NCI-H2227 (cell line): Measurements from ENCODE around the gene POU2AF2.
A peak's percentile ranks its signal among the peaks of the same experiment; 100 is the strongest.
"Not testable (repeated sequence)": the region's sequence is repeated elsewhere in the genome, so short reads cannot be mapped to it uniquely, and the experiment has no call there.

Experiments
- DNase-seq: peaks from one replicate; lab custom pipeline; 2025; ENCODE audit not compliant: unreplicated experiment; lab: John Stamatoyannopoulos, UW

Gene POU2AF2

DNA sequence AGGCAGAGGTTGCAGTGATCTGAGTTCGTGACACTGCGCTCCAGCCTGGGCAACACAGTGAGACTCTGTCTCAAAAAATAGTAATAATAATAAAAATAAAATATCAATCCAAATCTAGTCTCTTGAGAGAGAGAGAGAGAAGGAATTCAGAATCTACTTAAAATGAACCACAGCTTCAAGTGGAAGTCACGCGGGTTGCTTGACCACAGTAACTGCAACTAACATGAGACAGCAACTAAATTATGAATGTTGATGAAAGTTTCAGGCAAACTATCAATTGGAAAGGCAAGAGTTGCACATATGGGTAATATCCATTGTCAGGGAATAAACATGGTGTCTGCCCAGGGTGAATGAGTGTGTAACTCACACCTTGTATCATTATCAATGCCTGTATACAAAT is 12.5 kb downstream of the POU2AF2 start:
- DNase-seq = no peak

DNA sequence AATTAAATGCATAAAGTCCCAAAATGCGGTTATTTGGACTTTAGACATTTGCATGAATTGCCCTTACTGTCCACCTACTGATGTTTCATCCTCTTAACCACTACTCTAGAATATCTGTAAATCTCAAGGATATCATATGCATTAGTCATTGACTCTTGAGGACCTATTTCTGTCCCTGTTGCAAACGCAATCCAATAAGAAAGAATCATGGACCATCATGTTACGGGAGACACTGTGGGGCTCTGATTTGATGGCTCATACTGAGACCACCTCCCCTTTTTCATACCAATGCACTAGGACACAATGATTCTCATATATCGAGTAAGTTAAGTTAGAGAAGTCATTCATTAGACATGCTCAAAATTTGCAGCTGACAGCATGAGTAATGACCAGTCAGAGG is 14.4 kb downstream of the POU2AF2 start:
- DNase-seq = no peak

DNA sequence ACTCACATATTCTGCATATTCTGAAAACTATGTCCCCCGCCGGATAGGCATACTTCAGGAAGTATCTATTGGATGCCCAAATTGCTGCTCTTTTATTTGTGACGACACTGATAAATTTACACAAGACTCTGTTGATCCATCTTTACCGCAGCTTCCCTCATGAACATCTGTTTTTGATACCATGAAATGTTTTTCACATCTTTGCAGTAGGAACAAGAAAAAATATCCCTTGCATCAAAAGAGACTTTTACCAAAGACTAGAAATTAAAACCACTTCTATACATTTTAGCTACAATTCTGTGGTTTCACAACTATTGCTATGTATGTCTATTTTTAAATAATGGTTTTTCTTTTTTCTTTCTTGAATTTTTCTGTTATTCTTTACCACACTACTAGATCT is 15.3 kb downstream of the POU2AF2 start:
- no peak for DNase-seq

DNA sequence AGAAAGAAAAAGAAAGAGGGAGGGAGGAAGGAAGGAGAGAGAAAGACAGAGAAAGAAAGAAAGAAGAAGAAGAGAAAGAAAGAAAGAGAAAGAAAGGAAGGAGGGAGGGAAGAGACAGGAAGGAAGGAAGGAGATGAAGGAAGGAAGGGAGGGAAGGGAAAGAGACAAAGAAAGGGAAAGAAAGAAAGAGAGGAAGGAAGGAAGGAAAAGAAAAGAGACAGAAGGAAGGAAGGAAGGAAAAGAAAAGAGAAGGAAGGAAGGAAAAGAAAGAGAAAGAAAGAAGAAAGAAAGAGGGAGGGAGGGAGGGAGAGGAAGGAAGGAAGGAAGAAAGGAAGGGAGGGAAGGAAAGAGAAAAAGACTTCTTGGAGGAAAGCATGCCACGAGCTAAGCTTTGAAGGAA is 19.1 kb downstream of the POU2AF2 start:
- DNase-seq = no peak

DNA sequence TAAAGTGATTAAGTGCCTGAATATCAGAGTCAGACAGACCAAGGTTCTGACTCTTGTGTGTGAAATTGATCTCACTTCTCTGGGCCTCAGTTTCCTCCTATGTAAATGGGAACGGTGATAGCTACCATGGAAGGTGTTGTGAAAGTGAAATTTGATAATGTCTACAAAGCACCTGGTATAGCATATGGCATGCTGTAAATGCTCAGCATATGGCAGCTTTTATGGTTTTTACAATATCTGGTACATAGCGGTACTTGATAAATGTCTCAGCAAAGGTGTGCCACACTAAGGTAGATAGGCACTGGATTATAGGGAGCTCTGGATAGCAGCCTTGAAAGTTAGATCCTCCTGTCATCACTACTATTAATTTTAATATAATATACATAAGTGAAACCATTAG is 19.9 kb downstream of the POU2AF2 start:
- no peak for DNase-seq

DNA sequence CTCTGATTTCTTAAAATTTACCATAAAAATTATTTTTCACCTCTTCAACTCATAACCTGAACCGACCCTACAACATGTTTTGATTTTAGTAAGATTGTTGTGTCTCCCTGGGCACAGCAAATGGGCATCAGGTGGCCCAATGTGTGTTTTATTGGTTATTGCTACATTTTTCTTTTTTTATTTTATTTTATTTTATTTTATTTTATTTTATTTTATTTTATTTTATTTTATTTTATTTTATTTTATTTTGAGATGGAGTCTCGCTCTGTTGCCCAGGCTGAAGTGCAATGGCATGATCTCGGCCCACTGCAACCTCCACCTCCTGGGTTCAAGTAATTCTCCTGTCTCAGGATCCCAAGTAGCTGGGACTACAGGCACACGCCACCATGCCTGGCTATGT is 22.8 kb downstream of the POU2AF2 start:
- not testable (repeated sequence) for DNase-seq

DNA sequence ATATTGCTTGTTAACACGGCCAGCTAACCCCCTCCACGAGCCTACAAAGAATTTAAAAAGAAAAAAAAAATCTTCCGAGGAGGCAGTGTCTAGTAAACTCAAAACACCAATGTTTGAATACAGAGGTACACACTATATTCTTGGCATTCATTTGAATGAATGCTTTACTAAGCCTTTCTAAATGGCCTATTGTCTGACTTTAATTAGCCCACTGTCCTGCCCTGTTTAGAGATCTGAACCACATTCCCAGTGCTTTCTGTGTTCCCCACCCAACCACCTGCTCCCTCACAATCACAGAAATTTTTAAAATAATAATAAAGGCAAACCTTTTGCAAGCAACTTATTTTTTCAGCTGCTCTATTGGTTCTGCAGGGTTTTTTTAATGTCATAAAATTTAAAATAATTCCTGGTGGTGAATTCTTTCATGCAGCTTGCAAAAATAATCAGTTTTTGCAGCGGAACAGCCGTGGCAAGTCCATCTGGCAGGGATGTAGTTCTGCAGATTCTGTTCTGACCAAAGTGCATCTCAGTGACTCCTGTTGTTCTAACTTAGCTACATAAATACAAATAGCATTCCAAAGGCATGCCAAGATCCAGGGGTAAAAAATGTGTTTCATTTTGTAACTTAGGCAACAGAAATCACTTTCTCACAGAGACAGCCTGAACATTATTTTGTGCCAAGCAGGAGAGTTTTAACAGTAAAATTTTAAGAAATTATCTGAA is 23.8 kb downstream of the POU2AF2 start:
- DNase-seq = no peak

DNA sequence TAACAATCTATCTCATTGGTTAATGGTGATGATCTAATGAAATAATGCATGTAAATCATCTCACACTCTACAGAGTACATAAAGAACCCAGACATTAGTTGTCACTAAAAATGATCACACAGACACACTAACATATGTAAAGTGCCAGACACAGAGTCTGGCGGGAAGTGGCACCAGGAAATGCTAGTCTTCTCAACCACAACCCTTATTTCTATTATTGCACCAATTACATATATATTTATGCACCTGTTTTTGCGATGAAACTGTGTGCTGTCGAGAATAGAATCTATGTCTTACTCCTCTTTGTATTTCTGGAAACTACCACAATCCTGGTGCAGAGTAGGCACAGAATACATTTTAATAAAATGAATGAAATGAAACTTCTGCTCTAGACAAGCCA is 26.9 kb downstream of the POU2AF2 start:
- DNase-seq = no peak

DNA sequence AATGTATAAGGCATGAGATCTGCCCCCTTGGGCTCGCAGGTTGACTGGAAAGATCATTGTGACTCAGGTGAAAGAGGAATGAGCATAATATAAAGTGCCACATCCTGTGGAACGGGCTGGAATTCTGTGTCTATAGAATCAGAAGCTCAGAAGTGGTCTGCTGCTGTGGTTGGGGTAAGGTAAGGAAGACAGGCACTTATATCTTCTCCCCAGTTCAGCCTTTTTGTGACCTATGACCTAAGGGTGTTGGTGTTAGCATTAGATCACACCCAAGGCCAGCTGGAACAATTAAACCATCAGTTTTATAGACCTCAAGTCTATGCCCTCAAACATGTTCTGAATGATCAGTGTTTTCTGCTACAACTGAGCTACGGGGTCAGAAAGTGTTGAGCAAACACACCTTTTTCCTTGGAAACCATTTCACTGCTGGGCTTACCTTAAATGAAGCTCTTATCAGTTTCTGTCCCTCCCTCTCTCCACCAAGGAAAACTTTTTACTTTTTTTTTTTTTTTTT is 37.1 kb downstream of the POU2AF2 start:
- no peak for DNase-seq

DNA sequence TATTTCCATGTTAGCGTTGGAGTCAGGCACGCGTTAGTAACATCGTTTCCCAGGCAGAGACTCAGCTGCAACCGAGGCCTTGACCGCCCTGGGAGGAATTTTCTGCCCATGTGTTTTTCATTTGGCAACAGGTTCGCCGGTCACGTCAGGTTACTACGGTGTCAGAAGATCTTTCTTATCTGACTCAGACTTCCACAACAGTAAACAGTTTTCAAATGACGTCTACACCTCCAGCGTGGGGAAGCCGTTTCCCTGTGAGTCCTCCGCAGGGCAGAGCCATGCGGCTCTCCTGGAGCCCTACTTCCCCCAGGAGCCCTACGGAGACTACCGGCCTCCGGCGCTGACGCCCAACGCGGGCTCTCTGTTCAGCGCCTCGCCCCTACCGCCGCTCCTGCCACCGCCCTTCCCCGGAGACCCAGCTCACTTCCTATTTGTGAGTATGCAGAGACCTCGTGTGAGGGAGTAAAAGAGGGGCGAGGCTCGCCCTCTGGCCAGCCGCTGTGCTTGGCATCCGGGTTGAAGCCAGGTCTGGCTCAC is 38.5 kb downstream of the POU2AF2 start:
- DNase-seq = no peak

DNA sequence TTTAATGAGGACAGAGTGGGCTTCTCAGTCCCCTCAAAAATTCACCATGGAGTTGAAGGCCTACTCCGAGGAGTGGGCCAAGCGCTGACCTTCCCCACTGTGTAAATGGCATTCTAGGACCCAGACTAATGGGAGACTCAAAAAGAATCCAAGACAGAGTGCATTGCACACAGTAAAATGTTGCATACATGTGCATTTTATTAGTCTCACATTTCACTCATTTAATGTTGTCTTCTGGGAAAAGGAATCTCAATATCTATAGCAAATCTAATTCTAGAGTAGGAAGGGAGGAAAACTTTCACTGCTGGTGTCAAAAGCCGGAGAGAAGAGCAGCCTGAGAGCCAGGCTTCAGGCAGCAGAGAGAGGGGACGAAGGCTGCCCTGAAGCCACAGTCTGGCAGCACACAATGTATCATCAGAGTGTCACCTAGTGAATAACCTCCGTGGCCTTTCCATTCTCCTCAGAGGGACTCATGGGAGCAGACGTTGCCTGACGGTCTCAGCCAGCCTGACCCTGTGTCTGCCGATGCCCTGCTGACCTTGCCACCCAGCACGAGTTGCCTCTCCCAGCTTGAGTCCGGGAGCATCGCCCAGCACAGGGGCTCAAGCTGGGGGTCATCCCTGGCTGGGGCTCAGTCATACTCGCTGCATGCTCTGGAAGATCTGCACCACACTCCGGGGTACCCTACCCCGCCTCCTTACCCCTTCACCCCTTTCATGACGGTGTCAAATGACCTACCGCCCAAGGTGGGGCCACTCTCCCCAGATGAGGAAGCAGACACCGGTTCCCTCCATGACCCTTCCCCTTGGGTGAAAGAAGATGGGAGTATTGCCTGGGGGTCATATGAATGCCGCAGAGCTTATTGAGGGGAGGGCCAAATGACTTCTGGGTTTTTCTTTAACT is 39.9 kb downstream of the POU2AF2 start:
- DNase-seq = no peak

DNA sequence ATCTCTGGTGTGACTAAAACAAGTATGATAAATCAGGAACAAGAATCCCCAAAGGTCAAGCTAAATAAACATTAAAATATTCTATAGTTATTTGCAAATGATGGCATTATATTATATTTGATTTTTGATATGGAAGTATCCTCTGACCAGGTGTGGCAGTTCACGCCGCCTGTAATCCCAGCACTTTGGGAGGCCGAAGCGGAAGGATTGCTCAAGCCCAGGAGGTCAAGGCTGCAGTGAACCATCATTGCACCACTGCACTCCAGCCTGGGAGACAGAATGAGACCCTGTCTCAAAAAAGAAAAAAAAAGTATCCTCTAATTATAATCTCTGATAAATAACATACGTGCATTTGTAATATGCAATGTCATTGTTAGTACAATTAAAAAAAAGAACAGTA is 46.2 kb downstream of the POU2AF2 start:
- DNase-seq = no peak

DNA sequence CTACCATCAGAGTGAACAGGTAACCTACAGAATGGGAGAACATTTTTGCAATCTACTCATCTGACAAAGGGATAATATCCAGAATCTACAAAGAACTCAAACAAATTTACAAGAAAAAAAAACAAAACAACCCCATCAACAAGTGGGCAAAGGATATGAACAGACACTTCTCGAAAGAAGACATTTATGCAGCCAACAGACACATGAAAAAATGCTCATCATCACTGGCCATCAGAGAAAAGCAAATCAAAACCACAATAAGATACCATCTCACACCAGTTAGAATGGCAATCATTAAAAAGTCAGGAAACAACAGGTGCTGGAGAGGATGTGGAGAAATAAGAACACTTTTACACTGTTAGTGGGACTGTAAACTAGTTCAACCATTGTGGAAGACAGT is 46.9 kb downstream of the POU2AF2 start:
- DNase-seq = not testable (repeated sequence)

DNA sequence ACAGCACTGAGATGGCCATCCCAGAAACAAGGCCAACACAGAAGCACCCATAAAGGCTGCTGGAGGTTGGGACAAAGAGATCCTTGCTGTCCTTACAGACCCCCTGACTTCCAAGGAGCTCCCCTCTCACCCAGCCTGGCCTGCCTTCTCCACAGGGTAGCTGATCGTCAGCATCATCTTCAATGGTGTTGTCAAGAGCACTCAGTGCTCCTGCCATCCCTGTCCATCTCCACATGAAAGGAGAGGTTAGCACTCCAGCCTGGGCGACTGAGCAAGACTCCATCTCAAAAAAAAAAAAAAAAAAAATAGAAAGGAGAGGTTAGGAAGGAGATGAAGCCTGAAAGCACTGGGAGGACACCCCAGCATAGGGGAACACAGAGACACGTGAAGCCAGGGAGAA is 50.7 kb downstream of the POU2AF2 start:
- DNase-seq = no peak

DNA sequence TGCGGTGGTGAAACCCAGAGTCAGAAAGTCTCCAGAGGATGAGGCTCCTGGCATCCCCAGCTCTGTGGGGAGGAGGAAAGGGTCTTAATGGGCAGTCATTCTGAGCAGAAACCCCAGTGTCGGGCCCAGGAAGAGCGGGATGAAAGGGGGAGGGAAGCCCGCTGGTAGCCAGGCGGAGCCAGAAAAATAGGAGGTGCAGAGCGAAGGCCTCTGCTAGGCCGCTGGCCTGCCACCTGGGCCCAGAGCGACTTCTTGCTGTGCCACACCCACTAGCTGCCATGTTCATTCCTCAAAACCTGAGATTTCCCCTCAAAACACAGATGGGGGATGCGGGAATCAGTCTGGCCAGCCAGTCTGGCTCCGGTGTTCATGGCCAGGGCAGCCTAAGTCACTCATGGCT is 52.2 kb downstream of the POU2AF2 start:
- DNase-seq = no peak

DNA sequence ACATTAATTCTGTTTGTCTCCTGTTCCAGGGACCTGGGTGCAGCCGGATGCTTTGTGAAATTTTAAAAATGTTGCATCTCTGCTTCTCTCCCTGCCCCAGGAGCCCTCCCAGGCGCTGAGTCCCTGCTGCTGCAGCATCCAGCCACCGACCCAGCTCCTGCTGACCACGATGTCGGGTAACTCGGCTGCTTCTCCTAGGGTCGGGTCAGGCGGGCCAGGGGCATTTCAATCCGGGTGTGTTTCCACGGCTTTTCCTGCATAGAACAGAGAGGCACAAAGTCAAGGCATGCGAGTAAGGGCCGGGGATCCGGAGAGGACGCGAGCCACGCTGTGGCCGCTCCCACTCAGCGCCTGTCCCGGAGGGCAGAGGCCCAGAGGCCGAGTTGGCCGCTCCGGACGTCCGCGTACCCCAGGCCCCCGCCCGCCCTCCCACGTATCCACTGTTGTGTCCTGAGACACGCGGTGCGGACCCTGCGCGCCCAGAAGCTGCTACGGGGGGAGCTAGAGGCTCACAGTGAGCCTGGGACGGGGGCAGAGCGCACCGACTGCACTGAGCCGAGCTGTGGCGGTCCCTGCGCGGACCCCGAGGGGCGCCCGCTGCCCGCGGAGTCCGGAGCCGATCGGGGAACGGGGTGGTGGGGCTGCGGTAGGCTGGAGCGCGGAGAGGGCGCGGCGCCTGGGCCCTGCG is 53.0 kb downstream of the POU2AF2 start, which contains the start of gene POU2AF3:
Gene POU2AF3, plus strand, starts transcription at position 134 of the 688 bp plus-strand sequence. Its CDS starts 36 bp downstream, at position 170.
- no peak for DNase-seq

DNA sequence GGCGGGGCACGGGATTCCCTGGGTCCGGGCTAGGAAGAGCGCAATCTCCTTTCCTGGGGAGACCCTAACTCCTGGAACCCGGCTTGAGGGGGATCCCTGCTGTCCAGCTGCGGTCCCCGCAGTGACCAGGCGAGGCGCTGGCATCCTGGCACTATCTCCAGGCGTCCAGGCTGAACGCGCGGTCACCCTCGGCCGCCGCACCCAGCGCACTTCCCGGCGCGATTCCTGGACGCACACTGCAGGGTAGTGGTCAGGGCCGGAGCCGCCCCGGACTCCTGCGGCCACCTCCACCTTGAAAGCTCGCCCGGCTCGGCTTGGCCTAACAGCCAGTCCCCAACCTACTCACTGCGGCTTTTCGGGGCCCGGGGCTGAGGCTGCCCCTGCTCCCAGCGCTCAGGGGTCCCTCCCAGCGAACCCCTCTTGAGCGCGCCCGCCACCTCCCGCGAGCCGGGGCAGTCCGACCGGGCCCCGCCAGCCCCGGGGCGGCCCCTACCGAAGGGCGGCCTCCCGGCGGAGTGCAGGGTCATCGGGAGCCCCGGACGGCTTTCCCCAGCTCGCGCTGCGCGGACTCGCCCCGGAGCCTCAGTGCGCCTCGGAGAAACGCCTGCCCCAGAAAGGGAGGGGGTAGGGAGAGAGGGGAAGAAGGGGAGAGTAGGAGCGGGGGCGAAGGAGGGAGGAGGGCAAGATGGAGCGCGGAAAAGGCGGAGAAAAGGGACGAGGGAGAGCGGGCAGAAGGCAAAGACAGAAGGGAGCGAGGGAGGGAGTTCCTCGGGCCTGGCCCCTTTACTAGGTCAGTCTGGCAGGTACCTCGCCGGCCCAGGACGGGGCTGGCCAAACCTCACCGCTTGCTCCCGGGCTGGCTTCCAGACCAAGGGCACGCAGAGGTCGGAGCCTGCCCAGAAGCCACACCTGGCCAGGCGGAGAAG is 53.8 kb downstream of the POU2AF2 start:
- peak; percentile 45 for DNase-seq

DNA sequence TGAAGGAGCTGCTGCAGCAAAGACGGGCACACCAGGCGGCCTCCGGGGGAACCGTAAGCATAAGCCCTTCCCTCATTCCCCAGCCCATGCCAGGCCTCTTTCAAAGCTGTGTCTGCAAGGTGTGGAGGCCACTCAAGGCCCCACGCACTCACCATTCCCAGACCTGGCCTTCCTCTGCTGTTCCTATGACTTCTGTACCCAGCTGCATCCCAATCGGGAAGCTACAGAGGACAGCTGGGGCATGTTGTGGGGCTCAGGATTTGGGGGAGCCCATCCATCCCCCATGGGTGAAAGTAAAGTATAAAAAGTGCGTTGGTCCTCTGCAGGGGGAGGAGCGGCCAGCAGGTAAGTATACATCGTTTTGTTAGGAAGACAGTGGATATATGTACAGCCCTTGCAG is 55.0 kb downstream of the POU2AF2 start:
- DNase-seq = no peak

DNA sequence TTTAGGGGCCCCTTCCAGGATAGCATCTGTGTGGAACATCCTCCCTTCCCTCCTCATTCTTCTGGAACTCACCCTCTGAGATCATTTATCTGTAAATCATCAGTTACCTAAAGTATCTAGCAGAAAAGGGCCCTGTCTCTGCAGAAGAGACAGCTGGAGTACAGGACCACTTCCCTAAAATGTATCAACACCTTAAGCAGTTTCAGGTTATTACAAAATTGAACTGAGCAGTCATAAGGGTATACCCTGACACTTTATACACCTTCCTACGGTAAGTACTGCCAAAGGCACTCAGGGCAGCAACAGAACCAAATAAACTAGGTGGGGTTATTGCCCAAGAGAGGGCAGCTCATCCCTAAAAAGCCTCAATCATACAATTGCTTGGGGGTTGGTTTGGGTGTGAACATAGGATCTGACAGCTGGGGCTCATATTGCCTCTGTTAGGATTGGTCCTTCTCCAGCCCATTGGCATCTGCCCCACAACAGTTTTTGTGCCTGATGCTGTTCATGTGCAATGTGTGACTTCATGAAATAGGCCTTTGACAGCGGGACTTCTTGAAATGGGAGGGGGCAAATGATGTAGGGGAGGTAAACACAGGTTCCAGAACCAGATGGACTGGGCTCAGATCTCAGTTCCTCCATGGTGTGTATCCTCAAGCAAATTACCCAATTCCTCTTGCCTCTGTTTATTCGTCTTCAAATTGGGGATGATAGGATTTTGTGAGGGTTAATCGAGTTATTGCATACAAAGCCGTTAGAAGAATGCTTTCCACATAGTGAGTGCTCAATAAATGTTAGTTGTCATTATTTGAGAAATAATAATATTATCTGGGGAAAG is 55.7 kb downstream of the POU2AF2 start:
- no peak for DNase-seq
